ENCODE results near the gene SLC35F5.

GRCh38 chr2:113755835-113756354 lies 547 bp downstream of the SLC35F5 start:
- TF ChIP-seq EZH2phosphoT487 (IDR thresholded peaks at IDR 0.05; ENCODE audit: borderline replicate concordance, low read depth, low read length) (no peak), CTCF (conservative IDR thresholded peaks at IDR 0.05; ENCODE audit: low read length) (no peak)
